PC-3 (cell line): ENCODE results near the gene DHRS4. TPM values are rescaled to one million over a fixed set of nuclear protein-coding genes. Genes with fewer than 3 reads are reported as not detected.
A peak's percentile ranks its signal among the peaks of the same experiment; 100 is the strongest.

Experiments
- ATAC-seq: fragments of 200-7000 bp; cut with Tn5 transposase; 2 replicates; pipeline ENCODE4 v1.9.1; 2020; ENCODE audit warnings: mild to moderate bottlenecking, moderate library complexity
- BruUV-seq: library from RNA; stranded (reverse); fragments of 400-500 nt; replicated peaks from 2 replicates; lab custom pipeline; 2021; lab: Mats Ljungman, UMichigan
- CTCF ChIA-PET: fragments of 300-600 bp; sonication (Branson Sonifier 250); formaldehyde crosslinking; loops from one replicate; lab custom pipeline; 2022; ENCODE audit warnings: antibody characterized with exemption; lab: Charles Lee
- POLR2A ChIA-PET: fragments of 300-600 bp; sonication (Branson Sonifier 250); formaldehyde crosslinking; loops from one replicate; lab custom pipeline; 2022; ENCODE audit warnings: antibody characterized with exemption; ENCODE audit not compliant: unreplicated experiment; lab: Charles Lee
- DNase-seq: peaks from one replicate; pipeline ENCODE4 v3.0.0-alpha.2; 2015
- H2AFZ ChIP-seq: fragments of 300-600 bp; sonication (generic); 2 replicates; pipeline ENCODE4 v1.6.0; 2016; ENCODE audit warnings: antibody characterized with exemption, low read length
- H3F3A ChIP-seq: fragments of 300-600 bp; sonication (generic); one replicate; pipeline ENCODE4 v1.6.0; 2017; ENCODE audit warnings: antibody characterized with exemption, low read length, control low read depth, mild to moderate bottlenecking; ENCODE audit not compliant: unreplicated experiment
- H3K27ac ChIP-seq: fragments of 300-600 bp; sonication (generic); 2 replicates; pipeline ENCODE4 v1.5.1; 2016; ENCODE audit warnings: mild to moderate bottlenecking, low read length
- H3K27me3 ChIP-seq: fragments of 300-600 bp; sonication (generic); 2 replicates; pipeline ENCODE4 v1.6.1; 2016; ENCODE audit warnings: low read length, mixed read lengths
- H3K36me3 ChIP-seq: fragments of 300-600 bp; sonication (generic); 2 replicates; pipeline ENCODE4 v1.6.1; 2016; ENCODE audit warnings: low read depth, mixed run types, low read length, mixed read lengths
- H3K4me1 ChIP-seq: fragments of 300-600 bp; sonication (generic); 2 replicates; pipeline ENCODE4 v1.5.1; 2016; ENCODE audit warnings: low read length; ENCODE audit not compliant: insufficient read depth
- H3K4me2 ChIP-seq: fragments of 300-600 bp; sonication (generic); 2 replicates; pipeline ENCODE4 v1.6.0; 2016; ENCODE audit warnings: low read length
- H3K4me3 ChIP-seq: fragments of 300-600 bp; sonication (generic); 2 replicates; pipeline ENCODE4 v1.5.1; 2016; ENCODE audit warnings: mild to moderate bottlenecking, low read length, mixed read lengths
- H3K79me2 ChIP-seq: fragments of 300-600 bp; sonication (generic); 2 replicates; pipeline ENCODE4 v1.6.1; 2017; ENCODE audit warnings: low read length, mixed read lengths
- H3K9ac ChIP-seq: fragments of 300-600 bp; sonication (generic); 2 replicates; pipeline ENCODE4 v1.6.0; 2016; ENCODE audit warnings: mild to moderate bottlenecking, low read length
- H3K9me2 ChIP-seq: fragments of 300-600 bp; sonication (generic); replicated peaks from 2 replicates; pipeline ENCODE4 v1.6.1; 2016; ENCODE audit warnings: mixed run types, low read length, mixed read lengths
- H3K9me3 ChIP-seq: fragments of 300-600 bp; sonication (generic); 2 replicates; pipeline ENCODE4 v1.6.1; 2016; ENCODE audit warnings: low read length, mixed read lengths
- H4K20me1 ChIP-seq: fragments of 300-600 bp; sonication (generic); 2 replicates; pipeline ENCODE4 v1.6.1; 2016; ENCODE audit warnings: low read length, mixed read lengths
- CTCF ChIP-seq: fragments of 300-600 bp; sonication (generic); conservative IDR thresholded peaks from 2 replicates; pipeline ENCODE4 v1.5.1; 2017; ENCODE audit warnings: antibody characterized with exemption, low read depth, mild to moderate bottlenecking, low read length
- EZH2 ChIP-seq: fragments of 300-600 bp; sonication (generic); IDR thresholded peaks from one replicate; pipeline ENCODE4 v1.6.1; 2017; ENCODE audit warnings: antibody characterized with exemption, mild to moderate bottlenecking, low read length; ENCODE audit not compliant: unreplicated experiment
- EZH2phosphoT487 ChIP-seq: fragments of 300-600 bp; sonication (generic); IDR thresholded peaks from 2 replicates; pipeline ENCODE4 v1.6.1; 2018; ENCODE audit warnings: mild to moderate bottlenecking, antibody characterized with exemption, low read length, borderline replicate concordance
- intact Hi-C: fragments of 100-400 bp; cut with micrococcal nuclease; formaldehyde crosslinking; loops from 2 replicates; pipeline ENCODE4 v1.9.0; 2023
- total RNA-seq: library from RNA; depleted of rRNA; stranded (reverse); fragments of >200 nt; gene quantifications from 2 replicates; pipeline ENCODE4 v1.2.3, GENCODE V29; 2014

Gene DHRS4
- total RNA-seq, 1 experiment from 2014 or later, result 108 TPM

GRCh38 chr14:23938823-23939222 lies 14.7 kb upstream of the DHRS4 start:
- no peak overlapping the region for H3K27ac ChIP-seq
- TF ChIP-seq EZH2 (no peak), EZH2phosphoT487 (no peak), CTCF (no peak)
- DNase-seq (no peak), ATAC-seq (no peak)
- ChIA-PET POLR2A (no interaction called here), CTCF (no interaction called here)
- no peak overlapping the region for H3K9ac ChIP-seq
- 0 out of 2 replicates have a peak, but pooled peaks cover 2% of the 10 kb centered on the region for H3K36me3 ChIP-seq
- H3K9me3 ChIP-seq, result no peaks in the 10 kb centered on the region
- H3F3A ChIP-seq, result no peaks in the 10 kb centered on the region
- no peak overlapping the region for H3K4me3 ChIP-seq
- H3K4me1 ChIP-seq, result no peaks in the 10 kb centered on the region
- no peaks in the 10 kb centered on the region for H4K20me1 ChIP-seq
- no peaks in the 10 kb centered on the region for H3K79me2 ChIP-seq
- no peaks in the 10 kb centered on the region for H3K9me2 ChIP-seq
- no peaks in the 10 kb centered on the region for H3K27me3 ChIP-seq
- H2AFZ ChIP-seq, result no peak overlapping the region
- intact Hi-C loops, result no loop called here
- BruUV-seq, result no TSS peak
- no peak overlapping the region for H3K4me2 ChIP-seq

GRCh38 chr14:23939607-23940326 lies 13.8 kb upstream of the DHRS4 start:
- Histone ChIP-seq H3K4me2 (no peak overlapping the region), H3K27me3 (no peaks in the 10 kb centered on the region), H3K4me3 (no peak overlapping the region), H2AFZ (no peak overlapping the region), H3K9me2 (no peaks in the 10 kb centered on the region), H3K4me1 (no peaks in the 10 kb centered on the region), H3K27ac (no peak overlapping the region), H3K9ac (no peak overlapping the region), H3K9me3 (no peaks in the 10 kb centered on the region), H3F3A (no peaks in the 10 kb centered on the region), H3K79me2 (no peaks in the 10 kb centered on the region), H4K20me1 (no peaks in the 10 kb centered on the region), H3K36me3 (0 out of 2 replicates have a peak, but pooled peaks cover 2% of the 10 kb centered on the region)
- no peak for ATAC-seq
- no peak for DNase-seq
- intact Hi-C loops, result no loop called here
- TSS peak; percentile 45 for BruUV-seq
- ChIA-PET POLR2A (no interaction called here), CTCF (no interaction called here)
- no peak for TF ChIP-seq EZH2phosphoT487

GRCh38 chr14:23941230-23941629 lies 12.3 kb upstream of the DHRS4 start:
- no peak overlapping the region for H3K4me2 ChIP-seq
- H3F3A ChIP-seq, result no peaks in the 10 kb centered on the region
- H3K79me2 ChIP-seq, result no peaks in the 10 kb centered on the region
- no peak for DNase-seq
- no peak overlapping the region for H3K9ac ChIP-seq
- no TSS peak for BruUV-seq
- H3K36me3 ChIP-seq, result 0 out of 2 replicates have a peak, but pooled peaks cover 2% of the 10 kb centered on the region
- H3K4me1 ChIP-seq, result no peaks in the 10 kb centered on the region
- no peak overlapping the region for H2AFZ ChIP-seq
- ATAC-seq, result no peak
- no peaks in the 10 kb centered on the region for H3K27me3 ChIP-seq
- no peaks in the 10 kb centered on the region for H4K20me1 ChIP-seq
- no peaks in the 10 kb centered on the region for H3K9me2 ChIP-seq
- H3K4me3 ChIP-seq, result no peak overlapping the region
- no peak overlapping the region for H3K27ac ChIP-seq
- H3K9me3 ChIP-seq, result no peaks in the 10 kb centered on the region
- intact Hi-C loops, result no loop called here
- CTCF ChIA-PET, result no interaction called here
- TF ChIP-seq EZH2 (no peak), EZH2phosphoT487 (no peak), CTCF (no peak)
- POLR2A ChIA-PET, result no interaction called here
